ENCODE results near the gene GALM.
A peak's percentile ranks its signal among the peaks of the same experiment; 100 is the strongest.

The GALM gene

GRCh38 chr2:38648107-38648761 lies 17.7 kb upstream of the GALM start:
- H3K4me3 Mint-ChIP-seq: no peak overlapping the region
- H3K9me3 Mint-ChIP-seq: peaks cover 18% of the 10 kb centered on the region
- no peak overlapping the region for H3K27ac Mint-ChIP-seq
- DNase-seq: no peak
- H3K4me1 Mint-ChIP-seq: peaks cover 6% of the 10 kb centered on the region
- H3K36me3 Mint-ChIP-seq (ENCODE audit: low read depth): peaks cover 5% of the 10 kb centered on the region
- H3K27me3 Mint-ChIP-seq (ENCODE audit: low read depth, poor library complexity): peaks cover 23% of the 10 kb centered on the region
- no peak for TF ChIP-seq CTCF (IDR thresholded peaks at IDR 0.05)

GRCh38 chr2:38649176-38649728 lies 16.7 kb upstream of the GALM start:
- TF ChIP-seq CTCF (IDR thresholded peaks at IDR 0.05): no peak
- H3K4me3 Mint-ChIP-seq: no peak overlapping the region

GRCh38 chr2:38650012-38650411 lies 15.9 kb upstream of the GALM start:
- Mint-ChIP-seq H3K4me3 (no peak overlapping the region), H3K36me3 (ENCODE audit: low read depth) (no peaks in the 10 kb centered on the region), H3K9me3 (peaks cover 5% of the 10 kb centered on the region), H3K4me1 (peaks cover 18% of the 10 kb centered on the region), H3K27me3 (ENCODE audit: low read depth, poor library complexity) (peaks cover 23% of the 10 kb centered on the region), H3K27ac (no peak overlapping the region)
- DNase-seq: no peak
- no peak for TF ChIP-seq CTCF (IDR thresholded peaks at IDR 0.05)

More at GRCh38 chr2:38649176-38649728, 16.7 kb upstream of the GALM start:
- DNase-seq: no peak
- no peaks in the 10 kb centered on the region for H3K36me3 Mint-ChIP-seq (ENCODE audit: low read depth)
- peaks cover 12% of the 10 kb centered on the region for H3K9me3 Mint-ChIP-seq
- no peak overlapping the region for H3K27ac Mint-ChIP-seq
- peaks cover 23% of the 10 kb centered on the region for H3K27me3 Mint-ChIP-seq (ENCODE audit: low read depth, poor library complexity)
- H3K4me1 Mint-ChIP-seq: peaks cover 11% of the 10 kb centered on the region

GRCh38 chr2:38650717-38651116 lies 15.2 kb upstream of the GALM start:
- H3K4me1 Mint-ChIP-seq: peaks cover 18% of the 10 kb centered on the region
- peaks cover 23% of the 10 kb centered on the region for H3K27me3 Mint-ChIP-seq (ENCODE audit: low read depth, poor library complexity)
- no peak for DNase-seq
- no peaks in the 10 kb centered on the region for H3K36me3 Mint-ChIP-seq (ENCODE audit: low read depth)
- no peak overlapping the region for H3K4me3 Mint-ChIP-seq
- no peak overlapping the region for H3K27ac Mint-ChIP-seq
- no peak for TF ChIP-seq CTCF (IDR thresholded peaks at IDR 0.05)
- H3K9me3 Mint-ChIP-seq: peaks cover 2% of the 10 kb centered on the region

- TF ChIP-seq CTCF (IDR thresholded peaks at IDR 0.05): no peak
- no peaks in the 10 kb centered on the region for H3K36me3 Mint-ChIP-seq (ENCODE audit: low read depth)
- no peak for DNase-seq
- H3K9me3 Mint-ChIP-seq: no peaks in the 10 kb centered on the region
- peak overlapping the region; percentile 11 for H3K27ac Mint-ChIP-seq
- peaks cover 18% of the 10 kb centered on the region for H3K4me1 Mint-ChIP-seq
- H3K27me3 Mint-ChIP-seq (ENCODE audit: low read depth, poor library complexity): peaks cover 26% of the 10 kb centered on the region
- H3K4me3 Mint-ChIP-seq: no peak overlapping the region
These were observed 13.3 kb upstream of the GALM start for GRCh38 chr2:38652431-38653273.

All from nephron progenitor cell (in vitro differentiated cells).